T-cell (primary cell): ENCODE measurements around the gene JCHAIN. TPM values are rescaled to one million over a fixed set of nuclear protein-coding genes. Genes with fewer than 3 reads are reported as not detected.
"Not testable (repeated sequence)": the region's sequence is repeated elsewhere in the genome, so short reads cannot be mapped to it uniquely, and the experiment has no call there.

Experiments
- ATAC-seq, 4 experiments: fragments of 200-7000 bp in 3 of 4; fragments of 150-1000 bp in 1 of 4; cut with Tn5 transposase; replicated peaks in 1 of 4; 1 replicate in 3 of 4; 2 replicates in 1 of 4; pipeline ENCODE4 v1.10.0; 2021; ENCODE audit warnings: moderate library complexity in 3 of 4, mild to moderate bottlenecking in 2 of 4, moderate number of reproducible peaks in 1 of 4
- CTCF ChIA-PET, 2 donors: fragments of 300-600 bp; sonication (Branson Sonifier 250); formaldehyde crosslinking; loops; one replicate each; lab custom pipeline; 2022; ENCODE audit warnings: antibody characterized with exemption in 2 of 2; lab: Charles Lee
- POLR2A ChIA-PET, 2 donors: fragments of 300-600 bp; sonication (Branson Sonifier 250); formaldehyde crosslinking; loops; one replicate each; lab custom pipeline; 2022; ENCODE audit warnings: antibody characterized with exemption in 2 of 2; lab: Charles Lee
- DNase-seq, 35 experiments: peaks; one replicate each; pipeline versions ENCODE4 v3.0.0 to v3.0.0-alpha.2; 2013 to 2023
- H3K27ac ChIP-seq: one replicate; pipeline ENCODE4 v1.5.1; 2013; ENCODE audit warnings: low read length
- H3K27me3 ChIP-seq, 2 experiments: replicated peaks in 1 of 2; 1 replicate in 1 of 2; 2 replicates in 1 of 2; pipeline versions ENCODE4 v1.6.1 to v1.7.0; 2013; ENCODE audit warnings: low read length in 1 of 2, mixed read lengths in 1 of 2; ENCODE audit not compliant: control insufficient read depth in 2 of 2, insufficient read depth in 2 of 2; ENCODE audit errors: extremely low read depth in 1 of 2
- H3K36me3 ChIP-seq, 2 donors: 1 replicate in 1 of 2; 2 replicates in 1 of 2; pipeline versions ENCODE4 v1.6.1 to v1.7.0; 2013; ENCODE audit warnings: low read length in 1 of 2; ENCODE audit not compliant: control insufficient read depth in 2 of 2, insufficient read depth in 1 of 2; ENCODE audit errors: extremely low read depth in 1 of 2
- H3K4me1 ChIP-seq, 2 experiments: 1 replicate in 1 of 2; 2 replicates in 1 of 2; pipeline versions ENCODE4 v1.6.1 to v1.7.0; 2013; ENCODE audit warnings: low read length in 2 of 2, mixed read lengths in 1 of 2; ENCODE audit not compliant: insufficient read depth in 2 of 2, control insufficient read depth in 1 of 2; ENCODE audit errors: extremely low read depth in 1 of 2
- H3K4me3 ChIP-seq, 2 donors: 1 replicate in 1 of 2; 2 replicates in 1 of 2; pipeline versions ENCODE4 v1.5.1 to v1.7.0; 2013; ENCODE audit warnings: mild to moderate bottlenecking in 2 of 2, low read length in 1 of 2, moderate library complexity in 1 of 2; ENCODE audit not compliant: control insufficient read depth in 1 of 2; ENCODE audit errors: extremely low read depth in 1 of 2
- H3K9me3 ChIP-seq: 2 replicates; pipeline ENCODE4 v1.7.0; 2013
- H3K27ac Mint-ChIP-seq, 2 donors: one replicate each; pipeline ENCODE4 v1.8.0; 2020 to 2021; ENCODE audit warnings: mild to moderate bottlenecking in 2 of 2, mixed read lengths in 2 of 2
- H3K27me3 Mint-ChIP-seq, 2 donors: one replicate each; pipeline ENCODE4 v1.8.0; 2021 to 2022; ENCODE audit warnings: mixed read lengths in 2 of 2
- H3K36me3 Mint-ChIP-seq: one replicate; pipeline ENCODE4 v1.8.0; 2021; ENCODE audit warnings: mixed read lengths
- H3K4me1 Mint-ChIP-seq, 3 donors: one replicate each; pipeline ENCODE4 v1.8.0; 2020 to 2022; ENCODE audit warnings: mixed read lengths in 3 of 3, mild to moderate bottlenecking in 1 of 3
- H3K4me3 Mint-ChIP-seq, 3 donors: one replicate each; pipeline ENCODE4 v1.8.0; 2020 to 2022; ENCODE audit warnings: mild to moderate bottlenecking in 3 of 3, mixed read lengths in 3 of 3, moderate library complexity in 3 of 3
- H3K9me3 Mint-ChIP-seq, 3 donors: one replicate each; pipeline ENCODE4 v1.8.0; 2020 to 2022; ENCODE audit warnings: mixed read lengths in 3 of 3
- WGBS: methylation state at CpG from one replicate; pipeline ENCODE4 v1.1.5; 2013; ENCODE audit warnings: missing lambda C conversion rate; ENCODE audit not compliant: insufficient coverage; 5-methylcytosine and 5-hydroxymethylcytosine counted together
- total RNA-seq, 35 experiments: library from RNA in 6 of 35; stranded (reverse) in 6 of 35; fragments of 120-200 nt in 1 of 35; gene quantifications; one replicate each; pipeline versions ENCODE4 v1.2.1 to v1.2.4 and lab custom pipeline; 2013 to 2026

The JCHAIN gene
- total RNA-seq, 5 donors from 2014 or later (not counting 1 experiment from before 2014, with no cell fraction given), result 4.8 to 23.6 (median 8.9) TPM

GRCh38 chr4:70667740-70668535, 1.6 kb upstream of the JCHAIN start:
- ATAC-seq, result no peak
- ChIA-PET POLR2A (interaction anchor here (0.6 to 1.3 kb wide), 5 partner anchors 12 to 44 kb away, joined by 3 to 11 read pairs (median 6); no protein-coding TSS in a partner anchor), CTCF (interaction anchor here (0.7 to 1.2 kb wide), 4 partner anchors 11 to 66 kb away, joined by 3 to 7 read pairs (median 3); no protein-coding TSS in a partner anchor)
- 50% methylated on average over 1 of the region's 3 CpGs for WGBS
- Histone ChIP-seq H3K4me1 (no peaks in the 10 kb centered on the region), H3K27me3 (peaks cover 0 to 2% of the 10 kb centered on the region in 2 experiments), H3K4me3 (no peak overlapping the region), H3K27ac (no peak overlapping the region), H3K36me3 (no peaks in the 10 kb centered on the region), H3K9me3 (no peaks in the 10 kb centered on the region)
- Mint-ChIP-seq H3K27me3 (peaks cover 4 to 6% of the 10 kb centered on the region in 2 donors), H3K36me3 (no peaks in the 10 kb centered on the region), H3K9me3 (no peaks in the 10 kb centered on the region), H3K4me3 (no peak overlapping the region), H3K4me1 (peaks cover 0 to 11% (median 2%) of the 10 kb centered on the region in 3 donors), H3K27ac (no peak overlapping the region)
- DNase-seq, result no peak

- H3K9me3 ChIP-seq, DNase-seq, H3K4me3 ChIP-seq, H3K36me3 ChIP-seq, H3K27me3 Mint-ChIP-seq, H3K4me3 Mint-ChIP-seq, H3K27me3 ChIP-seq, H3K36me3 Mint-ChIP-seq, H3K27ac ChIP-seq, H3K4me1 Mint-ChIP-seq, H3K27ac Mint-ChIP-seq, H3K9me3 Mint-ChIP-seq, POLR2A ChIA-PET, ATAC-seq, H3K4me1 ChIP-seq: not testable (repeated sequence)
- no CpG with 5 or more reads among the region's 5 CpGs for WGBS
- CTCF ChIA-PET, result interaction anchor here (0.6 to 0.9 kb wide), 2 partner anchors 9 to 10 kb away, joined by 3 read pairs; no protein-coding TSS in a partner anchor
Observed at GRCh38 chr4:70661309-70661922, 4.9 kb downstream of the JCHAIN start.

- H3K27ac ChIP-seq, result no peak overlapping the region
- Mint-ChIP-seq H3K4me1 (peaks cover 0 to 2% (median 0%) of the 10 kb centered on the region in 3 donors), H3K27me3 (peaks cover 3 to 5% of the 10 kb centered on the region in 2 donors), H3K27ac (no peak overlapping the region), H3K4me3 (no peak overlapping the region), H3K36me3 (no peaks in the 10 kb centered on the region), H3K9me3 (no peaks in the 10 kb centered on the region)
- DNase-seq (no peak), ATAC-seq (no peak)
- POLR2A ChIA-PET, result no interaction called here
- H3K4me3 ChIP-seq, result no peak overlapping the region
- H3K9me3 ChIP-seq, result no peaks in the 10 kb centered on the region
- peaks cover 0 to 2% of the 10 kb centered on the region in 2 experiments for H3K27me3 ChIP-seq
- CTCF ChIA-PET, result interaction anchor here in 1 of 2 donors (0.5 to 0.7 kb wide), 2 partner anchors 9 kb away, joined by 3 to 6 read pairs; no protein-coding TSS in a partner anchor
- no peaks in the 10 kb centered on the region for H3K4me1 ChIP-seq
- WGBS, result no CpG with 5 or more reads among the region's 4 CpGs
- no peaks in the 10 kb centered on the region for H3K36me3 ChIP-seq
Observed at GRCh38 chr4:70660106-70660505, 6.2 kb downstream of the JCHAIN start.

- no peaks in the 10 kb centered on the region for H3K9me3 Mint-ChIP-seq
- peaks cover 0 to 2% (median 0%) of the 10 kb centered on the region in 3 donors for H3K4me1 Mint-ChIP-seq
- H3K27me3 Mint-ChIP-seq, result peaks cover 3 to 5% of the 10 kb centered on the region in 2 donors
- no peak for DNase-seq
- no peaks in the 10 kb centered on the region for H3K36me3 Mint-ChIP-seq
- no peak overlapping the region for H3K27ac Mint-ChIP-seq
- H3K4me3 Mint-ChIP-seq, result no peak overlapping the region
- no peak for ATAC-seq
- no peak overlapping the region for H3K27ac ChIP-seq
- no peaks in the 10 kb centered on the region for H3K9me3 ChIP-seq
- H3K4me3 ChIP-seq, result no peak overlapping the region
- no peaks in the 10 kb centered on the region for H3K36me3 ChIP-seq
- H3K27me3 ChIP-seq, result no peaks in the 10 kb centered on the region
- CTCF ChIA-PET, result interaction anchor here in 1 of 2 donors (0.6 kb wide), 1 partner anchor 164 kb away, joined by 3 read pairs; no protein-coding TSS in a partner anchor
- POLR2A ChIA-PET, result no interaction called here
- WGBS, result 85% methylated on average over 2 of the region's 3 CpGs
- no peaks in the 10 kb centered on the region for H3K4me1 ChIP-seq
Observed at GRCh38 chr4:70658418-70658817, 7.9 kb downstream of the JCHAIN start.

GRCh38 chr4:70657326-70657725, 9.0 kb downstream of the JCHAIN start:
- Mint-ChIP-seq H3K4me3 (no peak overlapping the region), H3K27ac (no peak overlapping the region), H3K36me3 (no peaks in the 10 kb centered on the region), H3K4me1 (peaks cover 0 to 2% (median 0%) of the 10 kb centered on the region in 3 donors), H3K9me3 (no peaks in the 10 kb centered on the region), H3K27me3 (peaks cover 3 to 5% of the 10 kb centered on the region in 2 donors)
- DNase-seq (no peak), ATAC-seq (no peak)
- ChIA-PET CTCF (interaction anchor here in 1 of 2 donors (0.8 to 1.2 kb wide), 3 partner anchors 10 to 292 kb away, joined by 3 to 4 read pairs (median 3); no protein-coding TSS in a partner anchor), POLR2A (no interaction called here)
- Histone ChIP-seq H3K27me3 (no peaks in the 10 kb centered on the region), H3K4me3 (no peak overlapping the region), H3K36me3 (no peaks in the 10 kb centered on the region), H3K27ac (no peak overlapping the region), H3K4me1 (no peaks in the 10 kb centered on the region), H3K9me3 (no peaks in the 10 kb centered on the region)
- WGBS, result no CpG with 5 or more reads among the region's 5 CpGs

- Histone ChIP-seq H3K4me3 (no peak overlapping the region), H3K36me3 (no peaks in the 10 kb centered on the region), H3K27me3 (no peaks in the 10 kb centered on the region), H3K4me1 (no peaks in the 10 kb centered on the region), H3K9me3 (no peaks in the 10 kb centered on the region), H3K27ac (no peak overlapping the region)
- CTCF ChIA-PET, result no interaction called here
- no peak for DNase-seq
- peaks cover 3 to 5% of the 10 kb centered on the region in 2 donors for H3K27me3 Mint-ChIP-seq
- no peaks in the 10 kb centered on the region for H3K9me3 Mint-ChIP-seq
- 100% methylated on average over 2 of the region's 5 CpGs for WGBS
- H3K27ac Mint-ChIP-seq, result no peak overlapping the region
- POLR2A ChIA-PET, result interaction anchor here in 1 of 2 donors (0.5 kb wide), 2 partner anchors 29 to 30 kb away, joined by 4 to 9 read pairs; no protein-coding TSS in a partner anchor
- no peak for ATAC-seq
- peaks cover 0 to 4% (median 4%) of the 10 kb centered on the region in 3 donors for H3K4me1 Mint-ChIP-seq
- H3K36me3 Mint-ChIP-seq, result no peaks in the 10 kb centered on the region
- no peak overlapping the region for H3K4me3 Mint-ChIP-seq
Observed at GRCh38 chr4:70654605-70655011, 11.7 kb downstream of the JCHAIN start.
